T-helper 9 cell (primary cell): Measurements from ENCODE around the gene KCNH2.

Experiments used
- DNase-seq: peaks from one replicate; pipeline ENCODE4 v3.0.0-alpha.2; 2020

The KCNH2 gene

GRCh38 chr7:150959739-150960734, 18.1 kb downstream of the KCNH2 start:
- no peak for DNase-seq

GRCh38 chr7:150959081-150959480, 19.0 kb downstream of the KCNH2 start:
- no peak for DNase-seq

DNA sequence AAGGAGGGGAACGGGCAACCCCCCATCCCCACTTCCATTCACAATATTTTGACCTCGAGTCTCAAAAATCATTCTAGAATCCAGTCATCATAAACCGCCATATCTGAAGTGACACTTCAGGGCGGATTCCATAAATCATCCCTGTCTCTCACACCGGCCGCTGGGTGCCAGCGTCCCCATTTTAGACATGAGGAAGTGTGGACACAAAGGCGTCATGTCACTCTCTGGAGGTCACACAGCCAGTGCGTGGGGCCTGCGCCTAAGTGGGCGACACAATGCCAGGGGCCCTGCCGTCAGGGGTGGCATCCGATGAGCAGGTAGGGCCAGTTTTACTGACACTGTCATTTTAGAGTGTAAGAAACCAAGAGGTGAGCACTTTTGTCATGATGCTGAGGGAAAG, 19.5 kb downstream of the KCNH2 start:
- DNase-seq: no peak

- no peak for DNase-seq
These were observed 20.0 kb downstream of the KCNH2 start for GRCh38 chr7:150958062-150958552.

DNA sequence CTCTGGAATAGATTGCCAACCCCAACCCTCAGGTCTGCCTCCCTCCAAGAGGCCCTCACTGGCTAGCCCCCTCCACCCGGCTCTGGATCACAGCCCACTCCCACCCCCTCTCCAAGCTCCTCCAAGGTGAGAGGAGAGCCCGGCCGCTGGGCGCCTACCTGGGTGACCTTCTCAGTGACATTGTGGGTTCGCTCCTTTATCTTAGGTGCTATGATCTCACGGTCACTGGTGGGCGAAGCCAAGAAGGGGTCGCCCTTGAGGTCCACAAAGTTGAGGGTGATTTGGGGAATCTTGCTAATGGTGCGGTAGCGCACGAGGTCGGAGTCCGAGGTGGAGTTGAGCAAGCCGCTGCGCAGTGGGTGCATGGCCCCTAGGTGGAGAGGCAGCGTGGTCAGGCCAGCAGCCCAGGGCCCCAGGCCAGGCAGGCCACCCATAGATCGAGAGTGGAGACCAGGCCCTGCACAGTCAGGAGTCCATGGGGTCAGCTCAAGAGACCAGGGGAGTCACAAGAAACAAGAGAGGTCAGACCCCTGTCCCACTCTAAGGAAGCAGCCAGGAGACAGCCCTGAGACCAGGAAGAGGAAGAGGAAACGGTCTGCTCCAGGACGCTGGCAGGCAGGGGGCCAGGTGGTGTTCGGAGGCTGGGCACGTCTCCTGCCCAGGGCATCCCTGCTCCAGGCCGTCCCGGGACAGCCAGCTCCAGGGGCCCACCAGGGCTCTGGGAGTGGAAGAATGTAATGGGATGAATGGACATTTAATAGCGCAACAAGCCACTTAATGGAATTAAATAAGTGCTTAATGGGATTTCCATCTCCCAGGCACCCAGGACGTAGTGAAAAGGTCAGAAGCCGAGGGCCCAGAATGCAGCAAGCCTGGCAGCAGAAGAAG, 20.7 kb downstream of the KCNH2 start:
- DNase-seq: no peak

DNA sequence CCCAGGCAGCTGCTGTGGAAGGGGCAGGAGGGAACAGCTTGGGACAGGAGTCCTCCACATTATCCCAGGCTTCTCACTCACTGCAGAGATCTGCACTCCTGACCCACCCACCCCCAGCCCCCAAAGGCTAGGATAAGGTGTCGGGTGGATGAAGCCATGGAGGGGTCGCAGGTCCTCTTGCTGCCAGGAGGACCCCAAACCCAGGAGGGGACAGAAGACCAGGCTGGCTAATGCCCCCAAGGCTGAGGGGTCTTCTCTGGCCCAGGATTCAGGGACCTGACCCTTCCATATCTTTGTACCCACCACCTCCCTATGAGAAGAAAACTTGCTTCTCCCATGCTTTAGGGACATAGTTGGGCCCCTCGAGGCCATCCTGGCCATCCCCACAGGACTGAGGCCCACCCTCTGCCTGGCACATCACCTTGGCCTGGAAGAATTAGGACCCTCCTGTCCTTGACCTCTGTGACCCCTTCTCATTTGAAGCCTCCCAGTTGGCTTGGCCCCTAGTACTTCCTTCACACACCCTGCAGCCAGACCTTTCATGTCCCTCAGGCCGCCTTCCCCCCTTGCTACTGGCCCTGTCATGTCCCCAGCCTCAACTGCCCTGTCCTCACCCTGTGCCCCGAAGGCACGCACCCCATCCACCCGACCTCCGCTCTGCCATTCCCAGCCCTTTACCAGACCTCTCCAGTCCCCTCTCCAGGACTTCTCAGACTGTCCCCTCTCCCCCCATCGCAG, 21.6 kb downstream of the KCNH2 start:
- DNase-seq: no peak

DNA sequence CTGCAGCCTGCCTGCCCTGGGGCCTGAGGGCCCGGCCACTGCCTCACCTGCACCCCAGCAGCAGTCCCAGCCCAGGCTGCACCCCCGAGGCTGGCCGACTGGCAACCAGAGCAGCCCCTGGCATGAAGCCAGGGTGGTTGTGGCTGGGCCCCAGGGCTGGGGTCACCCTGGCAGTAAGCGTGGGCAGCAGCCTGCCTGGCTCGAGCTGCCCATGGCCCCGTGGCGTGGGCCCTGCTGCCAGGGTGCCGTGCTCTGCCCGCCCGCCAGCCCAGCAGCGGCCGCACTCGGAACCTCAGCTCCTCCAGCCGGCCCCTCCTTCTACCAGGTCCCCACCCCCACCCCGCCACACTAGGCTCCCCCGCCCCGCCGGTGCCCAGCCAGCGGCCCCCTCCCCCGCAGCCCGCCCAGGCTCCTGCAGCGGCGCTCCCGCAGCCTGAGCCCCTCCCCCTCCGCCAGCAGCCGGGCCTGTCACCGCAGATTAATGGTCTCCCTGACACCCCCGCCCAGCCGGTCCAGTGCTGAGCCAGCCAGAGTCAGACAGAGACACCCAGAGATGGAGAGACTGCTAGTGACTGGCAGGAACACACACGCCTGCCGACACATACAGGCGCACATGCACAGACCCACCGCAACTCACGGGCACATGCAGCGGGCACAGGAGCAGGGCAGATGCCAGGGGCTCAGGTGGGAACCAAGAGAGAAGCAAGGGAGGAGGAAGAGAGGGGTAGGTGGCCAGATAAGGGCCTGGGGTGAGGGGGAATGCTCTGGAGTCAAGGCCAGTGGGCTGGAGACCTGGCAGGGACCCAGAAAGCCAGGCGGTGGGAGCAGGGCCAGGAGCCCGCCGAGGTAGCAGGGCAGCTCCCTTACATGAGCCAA, 22.4 kb downstream of the KCNH2 start:
- no peak for DNase-seq

- no peak for DNase-seq
These were observed 23.1 kb downstream of the KCNH2 start for GRCh38 chr7:150954986-150955518.

DNA sequence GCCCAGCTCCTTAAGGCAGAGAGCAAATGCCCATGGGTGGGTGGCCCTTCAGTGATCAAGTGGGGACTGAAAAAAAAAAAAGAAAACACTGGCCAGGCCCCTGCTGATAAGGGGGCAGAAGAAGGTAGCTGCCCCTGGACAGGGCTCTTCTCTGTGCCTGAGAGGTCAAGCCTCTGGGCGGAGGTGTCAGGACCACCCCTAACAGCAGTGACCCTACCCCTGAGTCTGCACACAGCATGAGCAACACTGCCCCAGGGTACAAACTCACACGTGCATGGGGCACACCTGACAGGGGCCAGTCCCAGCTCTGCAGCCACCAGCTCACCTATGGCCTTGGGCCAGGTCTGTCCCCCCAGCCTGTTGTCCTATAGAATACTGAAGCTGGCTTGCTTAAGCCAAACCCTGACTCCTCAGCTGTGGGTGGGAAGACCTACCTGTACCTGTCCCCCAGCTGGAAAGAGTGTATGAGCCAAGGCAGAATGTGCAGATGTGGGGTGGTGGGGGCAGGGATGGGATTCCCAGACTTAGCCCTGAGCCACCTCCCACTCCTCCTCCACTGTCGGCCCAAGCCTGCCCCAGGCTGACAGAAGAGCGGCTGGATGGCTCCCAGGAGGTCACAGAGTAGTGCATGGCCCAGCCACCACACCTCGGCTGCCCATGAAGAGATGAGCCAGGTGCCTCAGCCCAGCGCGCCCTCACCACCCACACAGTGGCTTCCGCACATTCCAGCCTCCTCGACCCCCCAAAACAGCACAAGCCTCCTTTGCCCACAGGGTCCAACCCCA, 23.7 kb downstream of the KCNH2 start:
- DNase-seq: no peak

- DNase-seq: no peak
These were observed 24.8 kb downstream of the KCNH2 start for GRCh38 chr7:150953061-150953997.

GRCh38 chr7:150952331-150953050, 25.6 kb downstream of the KCNH2 start:
- no peak for DNase-seq

DNA sequence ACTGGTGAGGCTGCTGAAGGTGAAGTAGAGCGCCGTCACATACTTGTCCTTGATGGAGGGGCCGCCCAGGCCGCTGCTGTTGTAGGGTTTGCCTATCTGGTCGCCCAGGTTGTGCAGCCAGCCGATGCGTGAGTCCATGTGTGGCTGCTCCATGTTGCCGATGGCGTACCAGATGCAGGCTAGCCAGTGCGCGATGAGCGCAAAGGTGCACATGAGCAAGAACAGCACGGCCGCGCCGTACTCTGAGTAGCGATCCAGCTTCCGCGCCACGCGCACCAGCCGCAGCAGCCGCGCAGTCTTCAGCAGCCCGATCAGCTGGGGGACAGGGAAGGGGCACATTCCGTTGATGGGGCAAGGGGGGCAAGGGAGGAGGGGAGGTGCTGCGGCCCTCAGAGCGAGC, 26.6 kb downstream of the KCNH2 start:
- no peak for DNase-seq

- DNase-seq: no peak
These were observed 27.0 kb downstream of the KCNH2 start for GRCh38 chr7:150951181-150951520.

GRCh38 chr7:150950496-150951180, 27.5 kb downstream of the KCNH2 start:
- DNase-seq: no peak

DNA sequence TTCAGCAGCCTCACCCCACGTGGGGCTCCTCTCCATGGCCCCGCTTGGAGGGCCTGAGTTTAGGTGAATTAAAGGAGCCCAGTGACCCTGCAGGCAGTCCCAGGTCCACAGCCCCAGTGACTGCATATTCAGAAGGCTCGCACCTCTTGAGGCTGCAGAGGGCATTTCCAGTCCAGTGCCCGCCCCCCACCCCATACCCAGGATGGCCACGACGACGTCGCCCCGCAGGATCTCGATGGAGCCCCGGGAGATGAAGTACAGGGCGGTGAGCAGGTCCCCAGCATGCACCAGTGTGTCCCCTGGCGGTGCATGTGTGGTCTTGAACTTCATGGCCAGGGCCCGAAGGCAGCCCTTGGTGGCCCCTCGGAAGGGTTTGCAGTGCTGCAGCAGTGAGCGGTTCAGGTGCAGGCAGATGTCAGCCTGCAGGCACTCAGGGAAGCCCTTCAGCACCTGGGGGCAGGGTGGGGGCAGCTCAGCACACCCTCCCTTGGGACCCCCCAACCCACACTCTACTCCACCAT, 28.1 kb downstream of the KCNH2 start:
- DNase-seq: no peak

DNA sequence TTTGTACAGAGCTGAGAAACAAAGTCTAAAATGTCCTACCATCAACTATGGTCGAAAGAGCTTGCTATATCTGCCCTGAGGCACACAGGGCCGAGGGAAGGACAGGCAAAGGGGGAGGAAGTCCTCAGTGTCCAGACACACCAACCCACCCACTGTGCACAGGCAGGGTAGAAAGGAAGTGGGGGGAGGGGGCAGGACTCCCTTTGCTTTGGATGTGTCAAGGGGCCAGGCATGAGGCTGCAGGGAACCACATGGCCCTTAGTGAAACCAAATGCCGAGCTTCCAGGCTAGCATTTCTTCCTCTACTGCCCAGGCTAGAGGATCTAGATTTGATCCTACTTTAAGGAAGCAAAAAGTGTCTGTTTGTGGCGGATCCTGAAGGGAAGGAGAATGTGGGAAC, 28.6 kb downstream of the KCNH2 start:
- DNase-seq: no peak

DNA sequence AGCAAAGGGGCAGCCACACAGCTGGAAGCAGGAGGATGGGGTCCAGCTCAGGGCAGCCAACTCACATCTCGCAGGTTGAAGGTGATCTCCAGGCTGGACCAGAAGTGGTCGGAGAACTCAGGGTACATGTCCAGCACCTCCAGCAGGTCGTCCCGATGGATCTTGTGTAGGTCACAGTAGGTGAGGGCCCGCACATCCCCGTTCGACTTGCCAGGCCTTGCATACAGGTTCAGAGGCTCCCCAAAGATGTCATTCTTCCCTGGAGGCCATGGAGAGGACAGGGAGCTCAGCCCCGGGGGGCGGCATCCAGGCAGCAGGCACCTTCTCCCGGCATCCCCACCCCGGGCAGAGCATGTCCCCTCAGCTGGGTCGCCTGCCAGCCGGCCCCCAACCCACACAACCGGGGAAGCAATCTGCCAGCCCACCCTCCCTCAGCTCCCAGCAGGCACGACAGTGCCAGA, 29.3 kb downstream of the KCNH2 start:
- no peak for DNase-seq
